Fibroblast of skin of left biceps (primary cell): ENCODE data around the gene CMTM3.
"Not testable (repeated sequence)": the region's sequence is repeated elsewhere in the genome, so short reads cannot be mapped to it uniquely, and the experiment has no call there.

Experiments
- DNase-seq, 2 experiments: peaks; one replicate each; pipeline ENCODE4 v3.0.0-alpha.2; 2013; ENCODE audit warnings: low read depth in 2 of 2

CMTM3 gene

DNA sequence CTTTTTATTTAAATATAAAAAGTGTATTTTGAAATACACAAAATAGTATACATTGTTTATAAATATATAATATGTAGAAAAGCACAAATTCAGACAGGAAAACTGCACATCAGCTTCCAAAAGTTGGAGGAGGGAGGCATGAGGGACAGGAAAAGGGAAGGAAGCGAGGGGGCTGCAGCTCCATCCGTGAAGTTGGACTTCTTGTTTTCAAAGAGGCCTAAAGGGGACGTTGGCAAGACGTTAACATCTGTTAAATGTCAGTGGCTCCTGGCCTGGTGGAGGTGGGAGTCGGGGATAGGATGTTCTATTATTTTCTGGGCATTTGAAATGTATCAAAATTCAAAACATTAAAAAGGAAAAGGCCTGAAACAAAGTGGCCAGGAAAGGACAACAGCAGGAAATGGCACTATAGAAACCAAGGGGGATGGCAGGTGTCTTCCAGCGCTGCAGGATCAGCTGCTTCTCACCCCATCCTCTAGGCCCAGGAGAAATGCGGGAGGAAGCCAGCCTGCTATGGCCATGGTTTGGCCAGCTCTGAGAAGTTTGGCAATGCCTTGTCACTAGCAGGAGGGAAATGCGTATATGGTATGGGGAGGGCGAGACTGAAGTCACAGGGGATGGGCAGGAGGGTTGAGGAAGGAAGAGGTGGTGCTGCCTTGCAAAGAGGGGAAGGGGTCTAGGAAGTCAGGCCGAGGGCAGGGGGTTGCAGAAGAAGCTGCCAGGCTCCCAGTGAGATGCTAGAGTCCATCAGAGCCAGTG lies 18.8 kb upstream of the CMTM3 start:
- no peak for DNase-seq

DNA sequence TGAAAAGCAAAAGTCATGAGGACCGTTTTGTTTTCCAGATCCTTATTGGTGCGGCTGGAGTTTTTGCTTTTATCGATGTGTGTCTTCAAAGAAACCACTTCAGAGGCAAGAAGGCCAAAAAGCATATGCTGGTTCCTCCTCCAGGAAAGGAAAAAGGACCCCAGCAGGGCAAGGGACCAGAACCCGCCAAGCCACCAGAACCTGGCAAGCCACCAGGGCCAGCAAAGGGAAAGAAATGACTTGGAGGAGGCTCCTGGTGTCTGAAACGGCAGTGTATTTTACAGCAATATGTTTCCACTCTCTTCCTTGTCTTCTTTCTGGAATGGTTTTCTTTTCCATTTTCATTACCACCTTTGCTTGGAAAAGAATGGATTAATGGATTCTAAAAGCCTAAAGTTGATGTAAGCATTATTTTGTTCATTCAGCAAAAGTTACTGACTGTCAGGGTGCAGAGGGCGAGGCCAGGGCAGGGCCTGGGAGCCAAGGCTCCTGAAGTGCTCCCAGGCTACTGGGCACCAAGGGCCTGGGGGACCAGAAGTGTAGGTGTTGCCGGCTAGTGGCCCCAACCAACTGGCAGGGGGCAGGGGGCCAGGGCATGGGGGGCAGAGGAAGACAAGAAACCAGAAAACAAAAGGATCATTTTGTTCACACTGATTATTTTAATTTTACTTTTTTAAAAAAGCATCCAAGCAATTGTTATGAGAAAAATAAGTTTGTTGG lies 16.5 kb upstream of the CMTM3 start:
- DNase-seq, result no peak

DNA sequence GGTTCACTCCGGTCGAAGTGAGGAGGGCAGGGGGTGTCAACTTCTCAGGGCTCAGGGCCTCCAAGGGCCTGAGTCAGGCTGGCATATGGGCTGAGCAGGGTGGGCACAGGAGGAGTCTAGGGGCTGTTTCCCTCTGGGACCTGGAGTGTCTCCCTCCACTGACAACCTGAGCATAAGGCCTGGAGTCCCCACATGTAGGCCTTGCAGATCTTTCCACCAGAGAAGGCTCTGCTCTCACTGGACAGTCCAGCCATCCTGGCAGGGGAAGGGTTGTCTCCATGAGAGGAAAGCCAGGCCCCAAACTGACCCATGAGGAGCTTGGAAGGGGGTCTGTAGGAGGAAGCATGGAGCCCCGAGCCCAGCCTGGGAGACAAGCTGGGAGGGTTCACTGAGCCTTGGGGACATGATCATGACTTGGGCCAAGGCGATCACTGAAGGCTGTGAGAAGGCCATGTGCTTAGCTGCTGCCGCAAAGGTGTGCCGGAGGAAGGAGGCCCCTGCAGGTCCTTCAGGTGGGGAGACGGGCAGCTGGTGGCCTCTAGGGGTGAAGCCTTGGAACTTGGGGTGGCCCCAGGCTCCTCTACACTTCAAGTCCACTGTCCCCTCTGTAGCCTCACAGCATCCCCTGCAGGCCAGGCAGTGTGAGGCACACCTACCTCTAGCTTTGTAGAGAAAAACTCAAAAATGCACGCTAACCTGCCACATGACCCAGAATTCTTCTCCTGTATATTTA lies 15.4 kb upstream of the CMTM3 start:
- DNase-seq, result no peak

DNA sequence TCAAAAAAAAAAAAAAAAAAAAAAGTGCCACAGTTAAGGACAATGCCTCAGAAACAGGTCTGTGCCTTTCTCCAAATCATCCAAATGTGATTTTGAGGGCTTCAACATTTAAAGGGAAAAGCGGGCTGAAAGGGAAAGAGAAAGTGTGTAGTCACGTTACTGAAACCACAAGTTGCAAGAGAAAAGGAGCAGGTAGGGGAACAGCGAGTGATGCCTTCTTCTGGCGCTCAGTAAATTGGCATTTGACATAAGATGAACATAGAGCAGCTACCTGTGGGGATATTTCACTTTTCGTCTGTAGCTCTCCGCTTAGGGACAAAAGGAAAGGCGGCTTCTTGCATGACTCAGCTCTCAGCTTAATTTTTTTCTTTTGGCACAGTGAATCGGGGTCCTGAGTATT lies 14.2 kb upstream of the CMTM3 start:
- DNase-seq, result no peak

DNA sequence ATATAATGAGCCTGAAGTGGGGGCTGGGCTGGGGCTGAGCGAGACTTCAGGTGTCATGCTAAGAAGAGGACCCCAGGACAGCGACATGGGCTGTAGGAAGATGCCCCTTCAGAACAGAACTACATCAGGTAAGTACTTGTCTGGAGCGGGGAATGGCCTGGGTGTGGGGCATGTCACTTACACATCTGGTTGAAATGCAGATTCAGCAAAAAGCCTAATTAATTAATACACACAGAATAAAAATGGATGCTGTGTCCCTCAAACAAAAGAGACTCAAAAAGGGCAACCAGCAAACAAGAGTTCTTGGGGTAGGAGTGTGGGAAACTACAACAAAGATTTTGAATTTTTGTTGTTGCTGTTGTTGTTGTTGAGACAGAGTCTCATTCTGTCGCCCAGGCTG lies 13.5 kb upstream of the CMTM3 start:
- DNase-seq, result no peak

DNA sequence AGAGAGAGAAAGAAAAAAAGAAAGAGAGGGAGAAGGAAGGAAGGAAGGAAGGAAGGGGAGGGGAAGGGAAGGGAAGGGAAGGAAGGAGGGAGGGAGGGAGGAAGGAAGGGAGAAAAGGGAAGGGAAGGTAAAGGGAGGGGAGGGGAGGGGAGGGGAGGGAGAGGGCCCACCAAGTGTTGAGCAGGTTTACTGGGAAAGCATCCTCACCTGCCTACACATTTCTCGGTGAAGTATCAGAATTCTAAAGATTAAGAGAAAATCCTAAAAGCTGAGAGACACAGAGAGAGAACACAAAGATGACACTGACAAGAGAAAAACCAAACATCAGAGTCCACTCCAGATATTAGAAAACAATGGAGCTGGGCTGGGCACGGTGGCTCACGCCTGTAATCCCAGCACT lies 12.3 kb upstream of the CMTM3 start:
- DNase-seq, result no peak

DNA sequence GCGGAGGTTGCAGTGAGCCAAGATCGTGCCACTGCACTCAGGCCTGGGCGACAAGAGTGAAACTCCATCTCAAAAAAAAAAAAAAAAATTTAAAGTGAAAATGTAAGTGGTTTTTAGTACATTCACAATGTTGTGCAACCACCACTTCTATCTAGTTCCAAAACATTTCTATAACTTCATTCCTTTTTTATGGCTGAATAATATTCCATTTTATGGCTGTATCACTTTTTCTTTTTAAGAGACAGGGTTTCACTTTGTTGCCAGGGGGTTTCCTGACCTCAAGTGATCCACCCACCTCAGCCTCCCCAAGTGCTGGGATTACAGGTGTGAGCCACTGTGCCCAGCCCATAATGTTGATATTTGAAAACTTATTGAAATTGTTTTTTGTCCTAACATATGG lies 11.7 kb upstream of the CMTM3 start:
- no peak for DNase-seq

DNA sequence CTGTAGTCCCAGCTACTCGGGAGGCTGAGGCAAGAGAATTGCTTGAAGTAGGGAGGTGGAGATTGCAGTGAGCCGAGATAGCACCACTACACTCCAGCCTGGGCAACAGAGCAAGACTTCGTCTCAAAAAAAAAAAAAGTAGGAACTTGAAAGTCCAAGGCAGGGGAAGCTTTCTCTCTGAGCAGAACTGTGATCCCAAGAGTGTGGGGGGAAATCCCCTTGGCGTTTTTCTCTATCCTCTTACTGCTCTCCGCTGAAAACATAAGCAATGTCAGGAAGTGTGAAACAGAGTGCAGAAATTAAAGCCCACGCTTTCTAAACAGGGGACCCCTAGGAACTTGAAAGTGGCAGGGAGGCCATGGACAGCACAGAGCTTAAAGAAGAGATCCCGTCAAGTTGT lies 9.8 kb upstream of the CMTM3 start:
- no peak for DNase-seq

DNA sequence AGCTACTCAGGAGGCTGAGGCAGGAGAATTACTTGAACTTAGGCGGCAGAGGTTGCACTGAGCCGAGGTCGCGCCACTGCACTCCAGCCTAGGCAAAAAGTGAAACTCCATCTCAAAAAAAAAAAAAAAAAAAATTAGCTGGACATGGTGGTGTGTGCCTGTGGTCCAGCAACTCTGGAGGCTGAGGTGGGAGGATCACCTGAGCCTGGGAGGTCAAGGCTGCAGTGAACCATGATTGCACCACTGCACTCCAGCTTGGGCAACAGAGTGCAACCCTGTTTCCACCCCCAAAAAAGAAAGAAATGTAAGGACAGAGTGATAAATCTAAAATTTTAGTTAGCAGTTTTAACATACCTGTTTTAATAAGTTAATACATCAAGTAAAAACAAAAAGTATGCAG lies 7.9 kb upstream of the CMTM3 start:
- DNase-seq, result not testable (repeated sequence)

DNA sequence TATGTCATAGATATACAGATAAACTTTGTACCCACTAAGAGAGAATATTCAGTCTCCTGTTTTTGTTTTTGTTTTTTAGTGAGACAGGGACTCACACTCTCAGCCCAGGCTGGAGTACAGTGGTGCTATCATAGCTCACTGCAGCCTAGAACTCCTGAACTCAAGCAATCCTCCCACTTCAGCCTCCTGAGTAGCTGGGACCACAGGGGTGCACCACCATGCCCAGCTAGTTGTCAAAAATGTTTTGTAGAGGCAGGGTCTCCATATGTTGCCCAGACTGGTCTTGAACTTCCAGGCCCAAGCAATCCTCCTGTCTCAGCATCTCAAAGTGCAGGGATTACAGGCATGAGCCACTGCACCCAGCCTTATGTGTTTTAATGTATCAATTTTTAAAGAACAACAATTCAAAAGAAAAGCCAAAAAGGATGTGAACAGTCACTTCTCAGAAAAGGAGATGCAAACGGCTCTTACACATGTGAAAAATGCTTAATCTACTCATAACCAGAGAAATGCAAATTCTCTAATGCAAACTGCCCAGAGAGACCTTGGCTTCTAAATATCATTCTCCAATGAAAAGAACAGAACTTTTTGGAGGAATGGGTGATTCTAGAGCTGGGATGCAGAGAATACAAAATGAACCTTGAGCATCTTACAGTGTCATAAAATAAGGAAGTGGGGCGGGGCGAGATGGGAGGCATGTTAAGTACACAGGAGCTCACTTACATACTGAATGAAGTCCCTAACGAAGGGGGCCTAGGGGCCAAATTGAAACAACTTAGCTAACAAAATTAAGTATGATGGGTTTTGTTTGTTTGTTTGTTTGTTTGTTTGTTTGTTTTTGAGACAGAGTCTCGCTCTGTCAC lies 7.3 kb upstream of the CMTM3 start:
- DNase-seq, result no peak

DNA sequence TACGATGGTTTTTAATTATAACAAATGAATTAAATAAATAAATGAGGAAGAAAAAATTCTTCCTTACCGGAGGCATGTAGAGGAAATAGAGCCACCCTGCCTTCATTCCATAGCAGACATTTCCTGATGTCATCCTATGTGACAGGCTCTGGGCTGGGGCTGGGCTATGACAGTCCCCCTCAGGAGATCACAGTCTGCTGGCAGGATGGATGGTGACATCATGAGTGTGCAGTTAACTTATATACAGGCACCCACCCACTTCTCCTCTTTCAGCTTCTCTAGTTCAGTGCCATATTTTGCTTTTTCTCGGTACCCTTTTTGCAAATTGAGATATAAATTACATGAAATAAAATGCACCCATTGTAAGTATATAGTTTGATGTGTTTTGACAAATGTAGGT lies 6.4 kb upstream of the CMTM3 start:
- no peak for DNase-seq

DNA sequence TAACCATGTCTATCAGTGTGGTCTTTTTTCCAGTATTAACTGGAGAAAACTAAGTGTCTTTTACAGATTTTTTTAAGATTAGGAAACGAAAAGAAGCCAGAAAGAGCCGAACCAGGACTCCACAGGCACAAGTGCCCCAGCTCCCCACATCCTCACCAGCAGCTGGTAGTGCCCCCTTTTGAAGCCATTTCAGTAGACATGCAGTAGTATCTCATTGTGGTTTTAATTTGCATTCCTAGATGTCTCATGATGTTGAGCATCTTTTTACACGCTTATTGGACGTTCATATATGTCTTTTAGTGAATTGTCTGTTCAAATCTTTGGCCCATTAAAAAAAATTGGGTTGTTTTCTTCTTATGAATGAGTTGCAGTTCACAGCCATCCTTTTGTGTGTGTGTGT lies 4.8 kb upstream of the CMTM3 start:
- DNase-seq, result no peak

DNA sequence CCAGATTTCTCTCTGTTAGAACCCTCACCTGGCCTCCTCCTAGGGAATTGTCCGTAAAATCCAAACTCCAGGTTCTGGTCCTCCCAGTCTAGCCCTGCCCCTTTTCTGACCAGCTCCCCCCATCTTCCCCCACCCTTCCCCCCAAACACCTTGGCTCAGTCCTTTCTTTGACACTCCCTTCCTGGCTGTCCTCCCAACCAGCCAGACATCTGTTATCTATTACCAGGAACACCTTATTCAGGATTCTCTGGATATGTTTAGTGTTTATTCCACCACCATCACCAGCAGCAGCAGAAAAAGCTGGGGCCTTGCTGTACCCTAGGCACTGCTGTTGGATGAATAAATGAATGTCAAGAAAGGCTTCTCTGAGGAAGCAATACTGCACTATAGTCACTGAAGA lies 4.0 kb upstream of the CMTM3 start:
- DNase-seq, result no peak

DNA sequence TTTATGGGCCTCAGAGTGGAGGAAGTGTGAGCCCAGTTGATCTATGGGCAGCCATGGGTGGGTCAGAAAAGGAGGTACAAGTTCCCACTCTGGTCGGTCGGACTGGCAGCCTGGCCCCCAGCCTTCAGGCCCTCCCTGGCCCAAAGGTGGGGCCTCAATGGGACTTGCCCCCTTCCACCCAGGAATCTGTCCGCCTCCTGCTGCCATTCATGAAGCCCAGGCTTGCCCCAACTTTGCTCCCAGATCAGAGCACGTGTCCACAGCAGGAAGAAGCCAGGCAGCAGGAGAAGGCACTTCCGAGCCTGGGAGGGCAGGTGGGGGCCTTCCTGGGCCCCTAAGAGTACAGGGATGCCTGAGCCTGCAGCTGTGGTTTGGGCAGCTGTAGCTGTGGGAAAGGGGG lies 3.0 kb upstream of the CMTM3 start:
- DNase-seq, result no peak

DNA sequence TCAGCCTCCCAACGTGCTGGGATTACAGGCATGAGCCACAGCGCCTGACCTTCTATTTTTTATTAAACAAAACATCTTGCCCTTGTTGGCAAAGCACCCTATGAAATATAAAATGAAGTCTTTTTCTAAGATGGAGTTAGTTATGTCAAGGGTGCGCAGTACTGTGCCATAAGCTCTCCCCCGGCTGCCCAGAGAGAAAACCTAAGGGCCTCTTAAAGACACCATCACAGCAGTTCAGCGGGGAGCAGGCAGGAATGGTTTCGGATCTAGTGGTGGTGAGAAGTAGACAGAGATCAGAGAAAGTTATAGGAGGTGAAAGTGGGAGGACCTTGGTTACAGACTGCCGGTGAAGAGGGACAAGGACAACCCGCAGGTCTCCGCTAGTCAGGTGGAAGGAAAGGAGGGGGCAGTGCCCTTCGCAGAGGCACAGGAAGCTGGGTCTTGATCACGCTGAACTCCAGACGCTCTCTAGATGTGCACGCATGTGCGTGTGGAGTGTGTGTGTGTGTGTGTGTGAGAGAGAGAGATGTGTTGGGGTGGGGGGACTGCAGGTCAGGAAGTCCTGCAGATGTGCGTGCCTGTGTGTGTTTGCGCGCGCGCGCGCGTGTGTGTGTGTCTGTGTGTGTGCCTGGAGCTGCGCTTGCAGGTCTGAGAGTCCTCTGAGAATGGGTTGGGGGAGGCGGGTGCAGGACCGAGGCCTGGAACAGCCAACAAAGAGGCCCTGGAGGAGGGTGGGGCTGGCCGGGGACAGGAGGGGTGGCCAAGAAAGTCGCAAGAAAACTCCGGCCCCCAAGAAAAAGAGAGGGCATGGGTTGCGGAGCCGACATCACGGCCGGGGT lies 748 bp upstream of the CMTM3 start:
- peak in 1 of 2 experiments; percentile 32 for DNase-seq

DNA sequence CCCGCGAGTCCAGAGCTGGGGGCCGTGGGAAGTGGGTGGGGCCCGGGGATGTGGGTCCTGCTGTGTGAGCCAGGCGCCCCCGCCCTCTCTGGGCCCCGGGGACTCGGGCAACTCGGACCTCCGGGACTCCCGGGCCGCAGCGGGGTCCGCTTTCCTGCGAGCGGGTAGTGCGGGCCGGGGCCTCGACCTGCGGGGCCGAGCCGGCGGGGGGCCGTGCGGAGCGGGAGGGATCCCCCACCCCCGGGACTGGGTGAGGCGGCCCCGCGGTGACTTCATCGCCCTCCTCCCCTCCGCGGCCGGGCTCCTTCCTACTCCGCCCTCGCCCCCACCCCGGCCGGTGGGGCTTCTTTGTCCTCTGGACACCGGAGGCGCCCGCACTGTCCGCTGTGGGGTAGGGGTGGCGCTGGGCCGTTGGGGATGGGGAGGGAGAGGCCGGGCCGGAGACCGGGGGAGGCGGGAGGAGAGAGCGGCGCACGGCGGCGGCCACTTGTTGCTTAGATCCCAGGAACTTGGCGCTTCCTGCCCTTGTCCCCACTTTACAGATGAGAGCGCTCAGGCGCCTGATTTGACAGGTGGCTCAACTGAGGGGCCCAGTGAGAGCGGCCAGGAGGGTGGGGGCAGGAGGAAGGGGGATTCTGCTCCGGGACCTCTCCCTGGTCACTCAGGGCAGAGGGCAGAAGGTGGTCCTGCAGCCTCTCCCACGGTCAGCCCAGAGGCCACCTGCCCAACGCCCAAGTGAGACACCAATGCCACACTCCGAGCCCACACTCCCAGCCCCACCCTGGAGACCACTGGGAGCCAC lies 874 bp downstream of the CMTM3 start:
- no peak for DNase-seq

DNA sequence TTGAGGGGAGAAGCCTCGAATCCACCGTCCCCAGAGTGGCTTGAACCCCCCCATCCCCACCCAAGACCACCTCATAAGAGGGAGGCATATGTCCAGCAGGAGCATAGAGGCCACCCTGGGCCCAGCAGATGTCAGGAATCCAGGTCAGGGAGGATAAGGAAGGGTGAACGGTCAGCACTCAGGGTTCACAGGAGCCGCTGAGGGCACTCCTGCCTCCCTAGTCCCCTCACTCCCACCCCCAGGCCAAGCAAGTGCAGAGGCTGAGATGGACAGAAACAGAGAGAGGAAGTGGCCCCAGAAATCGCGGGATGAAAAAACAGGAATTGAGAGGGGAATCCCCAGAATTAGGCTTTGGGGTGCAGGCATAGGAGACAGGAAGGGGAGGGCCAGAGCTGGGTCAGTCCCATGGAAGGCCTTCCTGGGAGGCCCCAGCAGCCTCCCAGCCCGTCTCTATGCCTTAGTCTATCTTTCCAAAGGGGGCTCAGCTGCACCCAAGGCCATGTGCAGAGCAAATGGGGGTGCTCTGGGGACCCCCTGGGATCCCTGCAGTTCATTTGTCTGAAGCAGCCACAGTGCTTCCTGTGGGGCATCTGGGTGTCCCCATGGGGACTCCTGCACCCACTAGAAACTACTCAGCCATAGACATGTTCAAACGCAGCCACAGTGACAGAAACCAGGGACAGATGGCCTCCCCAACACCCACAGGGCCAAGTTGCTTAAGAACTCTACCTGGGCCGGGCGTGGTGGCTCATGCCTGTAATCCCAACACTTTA lies 1.7 kb downstream of the CMTM3 start:
- DNase-seq, result no peak

DNA sequence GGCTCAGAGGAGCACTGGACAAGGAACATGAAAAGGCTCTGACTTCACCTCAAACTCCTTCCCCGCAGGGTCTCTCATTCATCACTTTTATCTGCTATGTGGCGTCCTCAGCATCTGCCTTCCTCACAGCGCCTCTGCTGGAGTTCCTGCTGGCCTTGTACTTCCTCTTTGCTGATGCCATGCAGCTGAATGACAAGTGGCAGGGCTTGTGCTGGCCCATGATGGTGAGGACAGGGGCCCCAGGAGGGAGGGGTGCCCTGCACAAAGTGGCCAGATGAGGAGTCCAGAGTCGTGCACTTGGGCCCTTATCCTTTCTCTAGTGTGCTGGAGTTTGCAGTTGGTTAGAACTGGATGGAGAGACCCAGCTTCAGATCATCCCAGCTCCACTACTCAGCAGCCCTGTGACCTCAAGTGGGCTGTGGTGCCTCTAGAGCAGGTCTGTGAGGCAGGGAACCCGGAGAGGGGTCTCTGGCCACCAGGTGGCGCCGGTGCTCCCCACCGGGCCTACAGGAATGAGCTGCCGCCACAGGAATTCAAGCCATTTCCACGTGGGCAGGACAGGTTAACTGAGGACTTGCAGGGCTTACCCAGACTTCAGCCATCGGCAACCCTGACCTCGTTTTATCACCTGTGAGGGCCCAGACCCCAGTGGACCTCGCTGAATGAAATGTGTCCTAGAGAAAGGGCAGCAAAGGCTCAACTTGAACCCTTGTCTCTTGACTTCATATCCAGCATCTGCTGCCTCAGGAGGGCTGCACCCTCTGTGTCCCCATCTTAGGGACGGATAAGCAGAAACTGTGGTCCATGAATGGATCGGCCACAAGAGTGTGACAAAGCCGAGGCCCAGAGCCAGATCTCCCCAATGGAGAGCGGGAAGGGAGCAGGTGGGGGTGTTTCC lies 4.0 kb downstream of the CMTM3 start:
- DNase-seq, result peak; percentile 69 to 74
